Measurements from ENCODE around the gene HEXD.

The HEXD gene

GRCh38 chr17:82399601-82400101, 18.5 kb upstream of the HEXD start:
- TF ChIP-seq CTCF (IDR thresholded peaks at IDR 0.05; ENCODE audit: insufficient read depth, low read length, poor library complexity, severe bottlenecking) = no peak
- H3K4me3 ChIP-seq (replicated peaks; ENCODE audit: low read depth, low read length) = no peak overlapping the region
- H3K36me3 ChIP-seq (ENCODE audit: control insufficient read depth, insufficient read depth, low read length) = peaks cover 8% of the 10 kb centered on the region
- no peaks in the 10 kb centered on the region for H3K27me3 ChIP-seq (replicated peaks; ENCODE audit: control insufficient read depth, insufficient read depth, low read length)
- DNase-seq (ENCODE audit: extremely low read depth, insufficient read length) = no peak

GRCh38 chr17:82400206-82400605, 17.9 kb upstream of the HEXD start:
- Histone ChIP-seq H3K4me3 (replicated peaks; ENCODE audit: low read depth, low read length) (no peak overlapping the region), H3K27me3 (replicated peaks; ENCODE audit: control insufficient read depth, insufficient read depth, low read length) (no peaks in the 10 kb centered on the region), H3K36me3 (ENCODE audit: control insufficient read depth, insufficient read depth, low read length) (peaks cover 8% of the 10 kb centered on the region)
- TF ChIP-seq CTCF (IDR thresholded peaks at IDR 0.05; ENCODE audit: insufficient read depth, low read length, poor library complexity, severe bottlenecking) = no peak
- DNase-seq (ENCODE audit: extremely low read depth, insufficient read length) = no peak

- Histone ChIP-seq H3K4me3 (replicated peaks; ENCODE audit: low read depth, low read length) (no peak overlapping the region; the same call in 1 of the 2 replicates), H3K36me3 (ENCODE audit: control insufficient read depth, insufficient read depth, low read length) (peaks cover 8% of the 10 kb centered on the region), H3K27me3 (replicated peaks; ENCODE audit: control insufficient read depth, insufficient read depth, low read length) (no peaks in the 10 kb centered on the region)
- peak; percentile 74 for DNase-seq (ENCODE audit: extremely low read depth, insufficient read length)
- TF ChIP-seq CTCF (IDR thresholded peaks at IDR 0.05; ENCODE audit: insufficient read depth, low read length, poor library complexity, severe bottlenecking) = no peak
These were observed 17.3 kb upstream of the HEXD start for GRCh38 chr17:82400830-82401229.

- no peak for DNase-seq (ENCODE audit: extremely low read depth, insufficient read length)
- peaks cover 10% of the 10 kb centered on the region for H3K36me3 ChIP-seq (ENCODE audit: control insufficient read depth, insufficient read depth, low read length)
- H3K27me3 ChIP-seq (replicated peaks; ENCODE audit: control insufficient read depth, insufficient read depth, low read length) = no peaks in the 10 kb centered on the region
- no peak for TF ChIP-seq CTCF (IDR thresholded peaks at IDR 0.05; ENCODE audit: insufficient read depth, low read length, poor library complexity, severe bottlenecking)
- no peak overlapping the region for H3K4me3 ChIP-seq (replicated peaks; ENCODE audit: low read depth, low read length)
These were observed 15.3 kb upstream of the HEXD start for GRCh38 chr17:82402865-82403264.

GRCh38 chr17:82403662-82404660, 14.2 kb upstream of the HEXD start:
- no peak overlapping the region for H3K4me3 ChIP-seq (replicated peaks; ENCODE audit: low read depth, low read length)
- no peak for DNase-seq (ENCODE audit: extremely low read depth, insufficient read length)
- peaks cover 10% of the 10 kb centered on the region for H3K36me3 ChIP-seq (ENCODE audit: control insufficient read depth, insufficient read depth, low read length)
- H3K27me3 ChIP-seq (replicated peaks; ENCODE audit: control insufficient read depth, insufficient read depth, low read length) = no peaks in the 10 kb centered on the region
- TF ChIP-seq CTCF (IDR thresholded peaks at IDR 0.05; ENCODE audit: insufficient read depth, low read length, poor library complexity, severe bottlenecking) = no peak
